ENCODE measurements around the gene GIMAP4. TPM values are rescaled to one million over a fixed set of nuclear protein-coding genes. Genes with fewer than 3 reads are reported as not detected.
"Not testable (repeated sequence)": the region's sequence is repeated elsewhere in the genome, so short reads cannot be mapped to it uniquely, and the experiment has no call there.

The GIMAP4 gene
- total and polyA plus RNA-seq, 8 donors = 0.89 to 79.9 (median 12.2) TPM; not detected in 1

GRCh38 chr7:150613880-150614279, 46.7 kb downstream of the GIMAP4 start:
- DNase-seq = no peak
- Histone ChIP-seq H3K27me3 (no peaks in the 10 kb centered on the region), H3K36me3 (no peaks in the 10 kb centered on the region), H3K4me1 (no peaks in the 10 kb centered on the region), H3K9me3 (no peaks in the 10 kb centered on the region), H3K27ac (no peak overlapping the region), H3K4me3 (no peak overlapping the region)
- TF ChIP-seq POLR2A (IDR thresholded peaks at IDR 0.05) (no peak), POLR2AphosphoS5 (IDR thresholded peaks at IDR 0.05) (no peak), CTCF (IDR thresholded peaks at IDR 0.05) (no peak)
- WGBS, 5 donors = 38 to 57% (median 56%) methylated on average over 1 of the region's 1 CpG
- intact Hi-C loops (cut with DNase I; ENCODE audit: low total_unique reads) = no loop called here

- intact Hi-C loops (cut with DNase I; ENCODE audit: low total_unique reads); H3K4me1 ChIP-seq; H3K9me3 ChIP-seq; H3K27ac ChIP-seq; H3K27me3 ChIP-seq; H3K36me3 ChIP-seq; H3K4me3 ChIP-seq; DNase-seq: not testable (repeated sequence)
- WGBS, 5 donors = 55 to 78% (median 75%) methylated on average over 1 of the region's 1 CpG
Observed at GRCh38 chr7:150614426-150614825, 47.2 kb downstream of the GIMAP4 start.

GRCh38 chr7:150615221-150615755, 48.1 kb downstream of the GIMAP4 start:
- intact Hi-C loops (cut with DNase I; ENCODE audit: low total_unique reads); H3K36me3 ChIP-seq; H3K27me3 ChIP-seq; H3K4me1 ChIP-seq; H3K9me3 ChIP-seq; DNase-seq; H3K4me3 ChIP-seq; H3K27ac ChIP-seq: not testable (repeated sequence)
- 69 to 84% (median 78%) methylated on average over 5 of the region's 5 CpGs for WGBS, 5 donors

GRCh38 chr7:150620061-150620460, 52.9 kb downstream of the GIMAP4 start:
- Histone ChIP-seq H3K27ac (no peak overlapping the region), H3K27me3 (no peaks in the 10 kb centered on the region), H3K36me3 (no peaks in the 10 kb centered on the region), H3K9me3 (no peaks in the 10 kb centered on the region), H3K4me1 (peaks cover 0 to 3% (median 0%) of the 10 kb centered on the region in 4 donors), H3K4me3 (no peak overlapping the region)
- WGBS, 5 donors = 80 to 86% (median 84%) methylated on average over 3 of the region's 3 CpGs
- intact Hi-C loops (cut with DNase I; ENCODE audit: low total_unique reads) = no loop called here
- TF ChIP-seq EP300 (IDR thresholded peaks at IDR 0.05) (no peak), CTCF (IDR thresholded peaks at IDR 0.05) (no peak), POLR2A (IDR thresholded peaks at IDR 0.05) (no peak), POLR2AphosphoS5 (IDR thresholded peaks at IDR 0.05) (no peak)
- DNase-seq = no peak

GRCh38 chr7:150620617-150621371, 53.6 kb downstream of the GIMAP4 start:
- DNase-seq = no peak
- 61 to 73% (median 68%) methylated on average over 3 of the region's 3 CpGs for WGBS, 5 donors
- Histone ChIP-seq H3K36me3 (no peaks in the 10 kb centered on the region), H3K9me3 (no peaks in the 10 kb centered on the region), H3K4me1 (peaks cover 0 to 3% (median 0%) of the 10 kb centered on the region in 4 donors), H3K4me3 (no peak overlapping the region), H3K27me3 (no peaks in the 10 kb centered on the region), H3K27ac (no peak overlapping the region)
- no peak for TF ChIP-seq POLR2A (IDR thresholded peaks at IDR 0.05)
- TF ChIP-seq EP300 (IDR thresholded peaks at IDR 0.05) = no peak
- TF ChIP-seq POLR2AphosphoS5 (IDR thresholded peaks at IDR 0.05) = no peak
- no peak for TF ChIP-seq CTCF (IDR thresholded peaks at IDR 0.05)
- intact Hi-C loops (cut with DNase I; ENCODE audit: low total_unique reads) = no loop called here
